CD8-positive, alpha-beta memory T cell (primary cell): Measurements from ENCODE around the gene DST. TPM values are rescaled to one million over a fixed set of nuclear protein-coding genes. Genes with fewer than 3 reads are reported as not detected.

Source experiments
- CTCF ChIA-PET: fragments of 350-600 bp; sonication (Branson Sonifier 250); formaldehyde crosslinking; loops from one replicate; lab custom pipeline; 2021; ENCODE audit warnings: antibody characterized with exemption; lab: Charles Lee
- POLR2A ChIA-PET: fragments of 350-600 bp; sonication (Branson Sonifier 250); formaldehyde crosslinking; loops from one replicate; lab custom pipeline; 2021; ENCODE audit warnings: antibody characterized with exemption; lab: Charles Lee
- DNase-seq, 5 donors: peaks; one replicate each; pipeline versions ENCODE4 v3.0.0 to v3.0.0-alpha.2; 2020 to 2022; ENCODE audit warnings: mixed read lengths in 1 of 5
- H3K27ac ChIP-seq: one replicate; pipeline ENCODE4 v1.7.0; 2013; ENCODE audit warnings: low read depth, mild to moderate bottlenecking, low read length, moderate library complexity
- H3K27me3 ChIP-seq: 2 replicates; pipeline ENCODE4 v1.7.0; 2013; ENCODE audit warnings: low read length, mild to moderate bottlenecking; ENCODE audit not compliant: insufficient read depth, poor library complexity, severe bottlenecking
- H3K36me3 ChIP-seq: 2 replicates; pipeline ENCODE4 v1.7.0; 2013; ENCODE audit warnings: mild to moderate bottlenecking, low read length, moderate library complexity; ENCODE audit not compliant: insufficient read depth
- H3K4me1 ChIP-seq: 2 replicates; pipeline ENCODE4 v1.7.0; 2013; ENCODE audit warnings: mild to moderate bottlenecking, low read length, moderate library complexity; ENCODE audit not compliant: insufficient read depth
- H3K4me3 ChIP-seq: 2 replicates; pipeline ENCODE4 v1.7.0; 2013; ENCODE audit warnings: mild to moderate bottlenecking, low read length
- H3K9me3 ChIP-seq: 2 replicates; pipeline ENCODE4 v1.7.0; 2013; ENCODE audit warnings: mild to moderate bottlenecking, low read length
- H3K27ac Mint-ChIP-seq, 8 donors: one replicate each; pipeline ENCODE4 v1.8.0; 2020 to 2021; ENCODE audit warnings: mixed read lengths in 8 of 8, mild to moderate bottlenecking in 6 of 8, inconsistent platforms in 3 of 8, moderate library complexity in 3 of 8
- H3K27me3 Mint-ChIP-seq, 2 donors: one replicate each; pipeline ENCODE4 v1.8.0; 2020 to 2021; ENCODE audit warnings: mixed read lengths in 2 of 2, mild to moderate bottlenecking in 1 of 2, moderate library complexity in 1 of 2
- H3K36me3 Mint-ChIP-seq, 3 donors: one replicate each; pipeline ENCODE4 v1.8.0; 2020 to 2021; ENCODE audit warnings: mixed read lengths in 3 of 3, inconsistent platforms in 1 of 3, mild to moderate bottlenecking in 1 of 3
- H3K4me1 Mint-ChIP-seq, 3 donors: one replicate each; pipeline ENCODE4 v1.8.0; 2020 to 2021; ENCODE audit warnings: mixed read lengths in 3 of 3, inconsistent platforms in 1 of 3, mild to moderate bottlenecking in 1 of 3
- H3K4me3 Mint-ChIP-seq, 7 donors: one replicate each; pipeline ENCODE4 v1.8.0; 2020 to 2021; ENCODE audit warnings: mixed read lengths in 7 of 7, mild to moderate bottlenecking in 6 of 7, moderate library complexity in 4 of 7, inconsistent platforms in 2 of 7
- H3K9me3 Mint-ChIP-seq, 5 donors: one replicate each; pipeline ENCODE4 v1.8.0; 2020 to 2022; ENCODE audit warnings: mixed read lengths in 5 of 5, mild to moderate bottlenecking in 3 of 5, moderate library complexity in 2 of 5, inconsistent platforms in 1 of 5
- polyA plus RNA-seq: library from polyadenylated mRNA; unstranded; fragments of 300-500 nt; fragmentation: Illumina TruSeq; gene quantifications from one replicate; pipeline ENCODE4 v1.2.3, GENCODE V29; 2021
- total RNA-seq, 2 experiments: library from RNA; stranded (reverse); gene quantifications; one replicate each; pipeline ENCODE4 v1.2.3, GENCODE V29; 2021

Gene DST
- total and polyA plus RNA-seq, 3 experiments from 2014 or later = 0.95 to 1.9 (median 1.7) TPM

DNA sequence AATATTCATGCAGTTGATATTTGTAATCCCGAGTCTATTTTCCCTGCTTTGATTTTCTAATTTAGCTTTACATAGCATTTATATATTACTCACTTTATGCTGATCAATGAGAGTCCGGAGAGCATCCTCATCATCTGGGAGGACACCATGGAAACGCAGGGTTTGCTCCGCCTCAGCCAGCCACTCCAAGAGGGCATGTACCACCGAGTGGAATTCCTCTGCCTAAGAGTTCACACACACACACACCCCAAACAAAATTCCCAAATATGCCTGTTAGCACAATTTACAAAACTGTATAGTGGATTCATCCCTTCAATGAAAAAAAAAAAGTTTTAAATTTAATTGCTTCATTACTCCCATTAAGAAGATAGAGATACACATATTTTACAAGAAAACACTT lies 160.7 kb downstream of the DST start:
- CTCF ChIA-PET = no interaction called here
- POLR2A ChIA-PET = no interaction called here
- H3K27ac Mint-ChIP-seq = no peak overlapping the region

DNA sequence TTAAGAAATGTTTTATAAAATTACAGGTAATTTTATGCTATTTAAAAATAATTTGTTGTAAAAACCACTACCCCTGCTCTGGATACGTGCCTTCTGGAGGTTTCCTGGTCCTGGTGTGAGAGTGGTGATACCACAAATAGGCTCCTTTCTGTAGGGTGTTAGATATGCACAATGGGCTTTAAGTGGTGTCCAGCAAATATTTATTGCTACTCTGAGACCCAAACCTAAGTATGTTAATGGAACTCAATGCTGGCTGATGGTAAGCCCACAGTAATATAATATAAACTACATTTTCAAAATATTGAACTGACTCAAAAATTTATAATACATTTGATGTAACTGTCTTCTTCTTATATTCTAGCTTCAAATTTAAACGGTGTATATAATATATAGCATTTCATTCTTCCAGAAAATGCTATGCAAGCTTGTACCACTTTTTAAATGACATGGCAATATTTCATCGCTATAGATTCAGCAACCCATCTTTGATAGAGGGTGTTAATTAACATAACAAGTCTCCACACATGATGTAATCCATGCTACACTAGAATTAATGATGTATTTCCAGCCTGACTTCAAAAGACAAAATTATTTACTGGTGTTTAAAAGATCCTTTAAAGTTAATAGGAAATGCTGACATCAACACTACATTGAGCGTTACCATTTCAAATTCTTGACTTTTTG lies 161.9 kb downstream of the DST start:
- ChIA-PET CTCF (no interaction called here), POLR2A (no interaction called here)
- Mint-ChIP-seq H3K27me3 (no peaks in the 10 kb centered on the region), H3K27ac (no peak overlapping the region), H3K4me3 (no peak overlapping the region), H3K36me3 (peaks cover 0 to 4% (median 0%) of the 10 kb centered on the region in 3 donors), H3K4me1 (no peaks in the 10 kb centered on the region), H3K9me3 (peaks cover 0 to 7% (median 5%) of the 10 kb centered on the region in 5 donors)
- no peaks in the 10 kb centered on the region for H3K36me3 ChIP-seq
- DNase-seq = no peak
- no peaks in the 10 kb centered on the region for H3K4me1 ChIP-seq
- no peaks in the 10 kb centered on the region for H3K9me3 ChIP-seq
- no peak overlapping the region for H3K27ac ChIP-seq
- no peak overlapping the region for H3K4me3 ChIP-seq
- H3K27me3 ChIP-seq = no peaks in the 10 kb centered on the region

More for the DNA sequence above, 160.7 kb downstream of the DST start:
- Histone ChIP-seq H3K9me3 (no peaks in the 10 kb centered on the region), H3K36me3 (no peaks in the 10 kb centered on the region), H3K4me3 (no peak overlapping the region), H3K4me1 (no peaks in the 10 kb centered on the region), H3K27ac (no peak overlapping the region), H3K27me3 (no peaks in the 10 kb centered on the region)
- peaks cover 0 to 9% (median 0%) of the 10 kb centered on the region in 3 donors for H3K36me3 Mint-ChIP-seq
- no peaks in the 10 kb centered on the region for H3K4me1 Mint-ChIP-seq
- no peak for DNase-seq
- peaks cover 0 to 7% (median 5%) of the 10 kb centered on the region in 5 donors for H3K9me3 Mint-ChIP-seq
- H3K27me3 Mint-ChIP-seq = no peaks in the 10 kb centered on the region
- H3K4me3 Mint-ChIP-seq = no peak overlapping the region

DNA sequence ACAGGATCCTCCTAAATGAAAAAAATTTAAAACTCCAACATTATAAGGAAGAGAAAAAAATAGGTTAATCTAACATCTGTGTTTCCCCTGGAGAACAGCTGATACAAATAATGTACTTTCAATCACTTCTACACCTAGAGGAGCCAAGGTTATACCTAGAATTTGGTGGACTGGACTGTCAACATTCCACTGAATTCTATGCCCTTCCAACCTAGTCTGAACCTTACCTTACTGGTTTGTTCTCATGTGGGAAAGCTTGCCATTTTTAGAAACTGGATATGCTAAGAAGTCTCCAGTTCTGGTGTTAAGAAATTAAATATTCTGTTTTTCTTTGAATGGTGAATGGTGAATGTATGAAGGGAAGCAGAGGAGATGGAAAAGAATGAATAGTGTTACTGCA lies 162.4 kb downstream of the DST start:
- CTCF ChIA-PET = no interaction called here
- no peak overlapping the region for H3K27ac ChIP-seq
- H3K36me3 Mint-ChIP-seq = peaks cover 0 to 7% (median 0%) of the 10 kb centered on the region in 3 donors
- no peak for DNase-seq
- peaks cover 0 to 10% (median 7%) of the 10 kb centered on the region in 5 donors for H3K9me3 Mint-ChIP-seq
- no peaks in the 10 kb centered on the region for H3K4me1 Mint-ChIP-seq
- H3K4me3 ChIP-seq = no peak overlapping the region
- no peaks in the 10 kb centered on the region for H3K36me3 ChIP-seq
- POLR2A ChIA-PET = no interaction called here
- H3K27me3 ChIP-seq = no peaks in the 10 kb centered on the region
- H3K27ac Mint-ChIP-seq = no peak overlapping the region
- no peaks in the 10 kb centered on the region for H3K9me3 ChIP-seq
- H3K4me1 ChIP-seq = no peaks in the 10 kb centered on the region
- no peaks in the 10 kb centered on the region for H3K27me3 Mint-ChIP-seq
- H3K4me3 Mint-ChIP-seq = no peak overlapping the region

DNA sequence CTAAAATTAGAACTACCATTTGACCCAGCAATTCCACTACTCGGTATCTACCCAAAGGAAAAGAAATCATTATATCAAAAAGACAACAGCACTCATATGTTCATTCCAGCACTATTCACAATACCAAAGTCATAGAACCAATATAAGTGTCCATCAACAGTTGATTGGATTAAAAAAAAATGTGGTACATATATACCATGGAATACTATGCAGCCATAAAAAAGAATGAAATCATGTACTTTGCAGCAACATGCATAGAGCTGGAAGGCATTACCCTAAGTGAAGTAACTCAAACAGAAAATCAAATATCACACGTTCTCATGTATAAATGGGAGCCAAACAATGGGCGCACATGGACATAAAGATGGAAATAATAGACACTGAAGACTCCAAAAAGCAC lies 163.3 kb downstream of the DST start:
- H3K4me1 Mint-ChIP-seq = no peaks in the 10 kb centered on the region
- ChIA-PET CTCF (no interaction called here), POLR2A (no interaction called here)
- no peak overlapping the region for H3K27ac Mint-ChIP-seq
- no peak overlapping the region for H3K4me3 Mint-ChIP-seq
- H3K4me3 ChIP-seq = no peak overlapping the region
- no peaks in the 10 kb centered on the region for H3K27me3 ChIP-seq
- peaks cover 0 to 7% (median 0%) of the 10 kb centered on the region in 3 donors for H3K36me3 Mint-ChIP-seq
- H3K9me3 ChIP-seq = no peaks in the 10 kb centered on the region
- H3K4me1 ChIP-seq = no peaks in the 10 kb centered on the region
- H3K27ac ChIP-seq = no peak overlapping the region
- DNase-seq = no peak
- H3K9me3 Mint-ChIP-seq = peaks cover 0 to 8% (median 7%) of the 10 kb centered on the region in 5 donors
- no peaks in the 10 kb centered on the region for H3K36me3 ChIP-seq
- H3K27me3 Mint-ChIP-seq = no peaks in the 10 kb centered on the region

DNA sequence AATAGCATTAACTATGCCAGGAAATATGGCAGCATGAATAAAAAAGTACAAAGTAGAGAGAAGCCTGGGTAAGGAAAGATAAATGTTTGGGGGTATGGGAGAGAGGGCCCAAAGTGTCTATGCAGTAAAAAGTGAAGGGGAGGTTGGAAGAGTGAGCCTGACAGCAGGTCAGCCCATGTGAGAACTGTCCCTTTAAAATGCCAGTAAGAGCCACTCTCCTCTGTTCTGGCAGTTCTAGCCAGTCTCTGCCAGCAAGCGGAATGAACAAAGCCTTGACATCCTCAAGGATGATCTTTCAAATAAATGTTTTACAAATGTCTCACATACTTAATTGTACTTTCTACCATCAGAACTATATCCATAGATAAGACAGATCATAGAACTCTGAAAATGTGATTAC lies 164.5 kb downstream of the DST start:
- Mint-ChIP-seq H3K9me3 (peaks cover 0 to 8% (median 7%) of the 10 kb centered on the region in 5 donors), H3K36me3 (peaks cover 0 to 7% (median 0%) of the 10 kb centered on the region in 3 donors), H3K27ac (no peak overlapping the region), H3K27me3 (no peaks in the 10 kb centered on the region), H3K4me3 (no peak overlapping the region), H3K4me1 (no peaks in the 10 kb centered on the region)
- no peaks in the 10 kb centered on the region for H3K4me1 ChIP-seq
- no peak overlapping the region for H3K4me3 ChIP-seq
- no peaks in the 10 kb centered on the region for H3K27me3 ChIP-seq
- no peak overlapping the region for H3K27ac ChIP-seq
- ChIA-PET CTCF (no interaction called here), POLR2A (no interaction called here)
- H3K9me3 ChIP-seq = no peaks in the 10 kb centered on the region
- DNase-seq = no peak
- H3K36me3 ChIP-seq = no peaks in the 10 kb centered on the region

DNA sequence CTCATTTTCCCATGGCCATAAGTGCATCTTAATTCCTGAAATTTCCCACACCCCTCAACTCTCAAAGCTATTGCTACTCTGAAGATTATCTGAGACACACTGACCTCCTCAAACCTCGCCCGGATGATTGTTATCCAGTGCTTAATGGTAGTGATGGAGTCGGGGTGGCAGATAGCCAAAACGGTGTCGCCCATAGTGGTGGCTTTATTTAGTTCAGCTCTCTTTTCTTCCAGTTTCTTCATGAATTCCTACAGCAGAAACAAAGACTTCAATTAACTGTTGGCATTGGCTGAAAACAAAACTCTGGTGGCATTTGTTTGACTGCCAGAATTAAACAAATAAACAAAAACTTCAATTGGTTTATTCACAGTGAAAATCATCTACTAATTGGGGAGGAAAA lies 165.4 kb downstream of the DST start:
- H3K27me3 Mint-ChIP-seq = no peaks in the 10 kb centered on the region
- no peak for DNase-seq
- Histone ChIP-seq H3K4me3 (no peak overlapping the region), H3K4me1 (no peaks in the 10 kb centered on the region), H3K27me3 (no peaks in the 10 kb centered on the region), H3K27ac (no peak overlapping the region), H3K9me3 (no peaks in the 10 kb centered on the region), H3K36me3 (no peaks in the 10 kb centered on the region)
- H3K36me3 Mint-ChIP-seq = peaks cover 0 to 7% (median 0%) of the 10 kb centered on the region in 3 donors
- no peak overlapping the region for H3K4me3 Mint-ChIP-seq
- H3K4me1 Mint-ChIP-seq = no peaks in the 10 kb centered on the region
- POLR2A ChIA-PET = no interaction called here
- peaks cover 0 to 8% (median 7%) of the 10 kb centered on the region in 5 donors for H3K9me3 Mint-ChIP-seq
- H3K27ac Mint-ChIP-seq = no peak overlapping the region
- CTCF ChIA-PET = no interaction called here

DNA sequence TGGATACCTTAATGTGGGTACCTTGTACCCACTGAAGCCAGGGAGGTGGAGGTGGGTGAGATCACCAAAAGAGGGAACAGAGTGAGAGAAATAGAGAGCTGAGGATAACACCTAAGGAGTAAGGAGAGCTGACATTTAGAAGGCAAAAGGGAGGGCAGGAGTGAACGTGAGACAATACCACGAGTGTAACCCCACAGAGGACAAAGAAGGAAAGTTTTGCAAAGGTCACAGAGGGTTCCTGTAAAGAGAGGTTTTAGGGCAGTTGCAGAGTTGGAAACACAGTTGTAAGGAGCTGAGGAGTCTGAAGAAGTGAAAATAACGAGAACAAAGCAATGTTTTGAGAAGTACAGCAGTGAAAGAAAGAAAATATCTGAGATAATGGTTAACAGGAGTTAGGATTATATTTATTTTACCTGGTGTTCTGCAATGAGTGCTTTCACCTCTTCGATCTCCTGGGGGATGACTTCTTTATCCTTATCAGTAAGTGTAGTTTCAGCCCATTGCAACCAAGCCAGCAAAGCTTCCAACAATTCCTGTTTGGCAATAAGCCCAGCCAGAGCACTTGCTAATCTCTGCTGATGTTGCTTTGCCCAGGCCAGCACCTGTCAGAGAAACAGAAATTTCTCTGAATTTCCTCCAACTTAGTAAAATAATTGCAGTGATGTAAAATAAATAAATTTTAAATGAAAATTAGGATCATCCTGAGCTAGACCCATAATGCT lies 166.8 kb downstream of the DST start:
- Histone ChIP-seq H3K4me3 (no peak overlapping the region), H3K27ac (no peak overlapping the region), H3K36me3 (no peaks in the 10 kb centered on the region), H3K4me1 (no peaks in the 10 kb centered on the region), H3K9me3 (no peaks in the 10 kb centered on the region), H3K27me3 (no peaks in the 10 kb centered on the region)
- peaks cover 0 to 7% (median 0%) of the 10 kb centered on the region in 3 donors for H3K36me3 Mint-ChIP-seq
- peak overlapping the region in 1 of 8 donors; percentile 58 for H3K27ac Mint-ChIP-seq
- CTCF ChIA-PET = no interaction called here
- H3K27me3 Mint-ChIP-seq = no peaks in the 10 kb centered on the region
- no peak for DNase-seq
- H3K9me3 Mint-ChIP-seq = peaks cover 0 to 10% (median 7%) of the 10 kb centered on the region in 5 donors
- no peak overlapping the region for H3K4me3 Mint-ChIP-seq
- H3K4me1 Mint-ChIP-seq = no peaks in the 10 kb centered on the region
- POLR2A ChIA-PET = no interaction called here

DNA sequence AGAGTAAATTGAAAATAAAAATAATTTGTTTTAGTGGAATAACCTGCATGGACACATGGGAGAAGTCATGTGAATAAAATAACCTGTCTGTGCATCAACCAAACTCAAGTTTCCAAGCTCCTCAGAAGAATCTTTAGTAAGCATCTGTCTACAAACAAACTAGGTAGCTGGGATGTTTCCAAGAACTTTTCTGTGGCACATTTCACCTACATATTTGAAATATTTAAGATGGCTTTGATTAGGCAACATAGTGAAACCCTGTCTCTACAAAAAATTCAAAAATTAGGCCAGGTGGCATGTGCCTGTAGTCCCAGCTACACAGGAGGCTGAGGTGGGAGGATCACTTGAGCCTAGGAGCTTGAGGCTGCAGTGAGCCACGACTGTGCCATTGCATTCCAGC lies 168.2 kb downstream of the DST start:
- Histone ChIP-seq H3K4me3 (no peak overlapping the region), H3K36me3 (no peaks in the 10 kb centered on the region), H3K27ac (no peak overlapping the region), H3K9me3 (no peaks in the 10 kb centered on the region), H3K4me1 (no peaks in the 10 kb centered on the region), H3K27me3 (no peaks in the 10 kb centered on the region)
- Mint-ChIP-seq H3K4me3 (no peak overlapping the region), H3K36me3 (peaks cover 0 to 7% (median 0%) of the 10 kb centered on the region in 3 donors), H3K4me1 (no peaks in the 10 kb centered on the region), H3K9me3 (peaks cover 2 to 10% (median 7%) of the 10 kb centered on the region in 5 donors), H3K27me3 (no peaks in the 10 kb centered on the region), H3K27ac (no peak overlapping the region)
- no peak for DNase-seq
- POLR2A ChIA-PET = no interaction called here
- CTCF ChIA-PET = interaction anchor here (0.6 kb wide), 1 partner anchor 328 kb away, joined by 3 read pairs; no protein-coding TSS in a partner anchor
